Heart right ventricle (tissue), 16 donors: ENCODE data around the gene AGPAT1. TPM values are rescaled to one million over a fixed set of nuclear protein-coding genes. Genes with fewer than 3 reads are reported as not detected.
"Not testable (repeated sequence)": the region's sequence is repeated elsewhere in the genome, so short reads cannot be mapped to it uniquely, and the experiment has no call there.

Experiments used
- ATAC-seq, 8 donors: fragments of 200-7000 bp; cut with Tn5 transposase; one replicate each; pipeline ENCODE4 v1.9.1; 2020; ENCODE audit warnings: mild to moderate bottlenecking in 8 of 8, moderate library complexity in 8 of 8, moderate number of reproducible peaks in 1 of 8
- DNase-seq, 2 donors: peaks; one replicate each; pipeline ENCODE4 v3.0.0-alpha.2; 2020
- H3K27ac ChIP-seq, 10 donors: fragments of 200-600 bp; sonication (generic) in 2 of 10; one replicate each; pipeline versions ENCODE4 v1.5.0 to v1.8.0; 2020 to 2022; ENCODE audit warnings: mild to moderate bottlenecking in 3 of 10
- H3K27me3 ChIP-seq, 7 donors: fragments of 200-600 bp; one replicate each; pipeline ENCODE4 v1.8.0; 2021 to 2022; ENCODE audit warnings: mild to moderate bottlenecking in 2 of 7
- H3K36me3 ChIP-seq, 9 donors: fragments of 200-600 bp; sonication (generic) in 1 of 9; one replicate each; pipeline versions ENCODE4 v1.5.0 to v1.8.0; 2020 to 2022; ENCODE audit warnings: mild to moderate bottlenecking in 2 of 9
- H3K4me1 ChIP-seq, 9 donors: fragments of 200-600 bp; sonication (generic) in 1 of 9; one replicate each; pipeline versions ENCODE4 v1.5.0 to v1.8.0; 2020 to 2022; ENCODE audit warnings: mild to moderate bottlenecking in 4 of 9
- H3K4me3 ChIP-seq, 10 donors: fragments of 200-600 bp; sonication (generic) in 2 of 10; one replicate each; pipeline versions ENCODE4 v1.5.0 to v1.8.0; 2020 to 2022; ENCODE audit warnings: mild to moderate bottlenecking in 7 of 10, moderate library complexity in 2 of 10
- H3K9me3 ChIP-seq, 11 donors: fragments of 200-600 bp in 10 of 11; sonication (generic) in 2 of 11; one replicate each; pipeline versions ENCODE4 v1.5.0 to v1.8.0; 2013 to 2022; ENCODE audit warnings: mild to moderate bottlenecking in 2 of 11, control low read depth in 1 of 11, moderate library complexity in 1 of 11
- WGBS, 2 donors: extraction: QIAGEN DNeasy Blood & Tissue Kit; methylation state at CpG; one replicate each; pipeline ENCODE4 v1.1.7; 2013; ENCODE audit warnings: inconsistent platforms in 1 of 2; 5-methylcytosine and 5-hydroxymethylcytosine counted together
- intact Hi-C, 10 donors: fragments of 100-400 bp; cut with DNase I; formaldehyde crosslinking; loops; one replicate each; pipeline versions ENCODE4 v1.11.1 to v1.14.2; 2022
- polyA plus RNA-seq, 2 donors: library from polyadenylated mRNA; stranded (reverse); fragments of 200-250 nt; gene quantifications; one replicate each; pipeline ENCODE4 v1.2.3, GENCODE V29; 2013
- total RNA-seq, 10 donors: library from RNA; stranded (reverse); fragmentation: NEBNext Ultra II Directional in 3 of 10; extraction: Animal tissue kit (Norgen Biotek cat#: 25700) in 3 of 10; gene quantifications; one replicate each; pipeline versions ENCODE4 v1.2.1 to v1.2.4, GENCODE V29; 2021 to 2023
- TF ChIP-seq, protein P1 (sequence below), 9 donors: fragments of 200-600 bp; sonication (generic) in 2 of 9; IDR thresholded peaks; one replicate each; pipeline versions ENCODE4 v1.5.0 to v1.8.0; 2021 to 2022; ENCODE audit warnings: antibody characterized with exemption in 9 of 9, mild to moderate bottlenecking in 5 of 9, moderate library complexity in 1 of 9
- donor health status: Arrhythmogenic right ventricular cardiomyopathy.
- donor health status: ischemic (EF 13 %, LVEDD 7.1; RV severe dilation, severe dysfunction).
- donor health status: healthy with polysubstance abuse.
- donor health status: DM: no; HTN: yes; CAD: no.
- donor health status: DM: no; HTN: no; CAD: no.
- donor health status: ischemic (EF 25% LVEDD 6.9; RV normal size, moderate dysfunction).
- donor health status: ischemic (EF 25% LVEDD 5.7; RV mildly dilated, moderate dysfunction).
- donor health status: healthy.
- donor health status: DM: yes; HTN: yes; CAD: no.
- donor health status: Ischemic cardiomyopathy.
- donor health status: ischemic (EF 35%, LVEDD 5.7; RV mildly dilated, moderate dysfunction).
- donor health status: nonischemic (EF 11% LVEDD 7.7; RV severe dilation, severe dysfunction).
- donor health status: DM: yes; HTN: yes; CAD: no.
- donor health status: PGD.
- donor health status: ischemic (EF 29% LVEDD 5.4; RV normal size, mild dysfunction).
- donor health status: nonischemic (EF 23%, LVEDD 6.1; RV moderate dilation, normal function).

AGPAT1 gene
- total and polyA plus RNA-seq, 12 donors, result 39.0 to 63.1 (median 49.1) TPM

DNA sequence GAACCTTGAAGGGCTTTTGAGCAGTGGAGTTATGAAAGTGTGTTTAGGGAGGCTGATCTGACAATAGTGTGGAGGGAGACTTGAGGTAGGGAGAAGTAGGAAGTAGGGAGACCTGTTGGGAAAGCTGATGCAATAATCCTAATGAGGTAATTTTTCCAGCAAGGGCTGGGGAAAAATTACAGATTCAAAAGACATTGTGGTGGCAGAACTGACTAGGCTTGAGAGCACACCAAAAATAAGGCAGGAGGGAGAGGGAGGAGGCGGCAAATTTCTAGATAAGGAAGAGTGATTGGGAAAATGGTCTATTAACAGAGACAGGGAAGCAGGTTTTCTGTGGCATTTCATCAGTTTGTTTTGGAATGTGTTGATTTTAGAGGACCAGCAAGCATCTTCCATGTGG is 29.6 kb downstream of the AGPAT1 start:
- 64 to 77% methylated on average over 1 of the region's 1 CpG for WGBS, 2 donors
- H3K4me3 ChIP-seq, result no peak overlapping the region
- peaks cover 0 to 48% (median 8%) of the 10 kb centered on the region in 7 donors for H3K27me3 ChIP-seq
- TF ChIP-seq, protein P1, sequence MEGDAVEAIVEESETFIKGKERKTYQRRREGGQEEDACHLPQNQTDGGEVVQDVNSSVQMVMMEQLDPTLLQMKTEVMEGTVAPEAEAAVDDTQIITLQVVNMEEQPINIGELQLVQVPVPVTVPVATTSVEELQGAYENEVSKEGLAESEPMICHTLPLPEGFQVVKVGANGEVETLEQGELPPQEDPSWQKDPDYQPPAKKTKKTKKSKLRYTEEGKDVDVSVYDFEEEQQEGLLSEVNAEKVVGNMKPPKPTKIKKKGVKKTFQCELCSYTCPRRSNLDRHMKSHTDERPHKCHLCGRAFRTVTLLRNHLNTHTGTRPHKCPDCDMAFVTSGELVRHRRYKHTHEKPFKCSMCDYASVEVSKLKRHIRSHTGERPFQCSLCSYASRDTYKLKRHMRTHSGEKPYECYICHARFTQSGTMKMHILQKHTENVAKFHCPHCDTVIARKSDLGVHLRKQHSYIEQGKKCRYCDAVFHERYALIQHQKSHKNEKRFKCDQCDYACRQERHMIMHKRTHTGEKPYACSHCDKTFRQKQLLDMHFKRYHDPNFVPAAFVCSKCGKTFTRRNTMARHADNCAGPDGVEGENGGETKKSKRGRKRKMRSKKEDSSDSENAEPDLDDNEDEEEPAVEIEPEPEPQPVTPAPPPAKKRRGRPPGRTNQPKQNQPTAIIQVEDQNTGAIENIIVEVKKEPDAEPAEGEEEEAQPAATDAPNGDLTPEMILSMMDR (IDR thresholded peaks at IDR 0.05), result no peak
- H3K36me3 ChIP-seq, result peaks cover 0 to 9% (median 0%) of the 10 kb centered on the region in 9 donors
- H3K4me1 ChIP-seq, result peaks cover 0 to 14% (median 0%) of the 10 kb centered on the region in 9 donors
- ATAC-seq (no peak), DNase-seq (no peak)
- no peaks in the 10 kb centered on the region for H3K9me3 ChIP-seq
- H3K27ac ChIP-seq, result no peak overlapping the region
- intact Hi-C loops, result no loop called here

DNA sequence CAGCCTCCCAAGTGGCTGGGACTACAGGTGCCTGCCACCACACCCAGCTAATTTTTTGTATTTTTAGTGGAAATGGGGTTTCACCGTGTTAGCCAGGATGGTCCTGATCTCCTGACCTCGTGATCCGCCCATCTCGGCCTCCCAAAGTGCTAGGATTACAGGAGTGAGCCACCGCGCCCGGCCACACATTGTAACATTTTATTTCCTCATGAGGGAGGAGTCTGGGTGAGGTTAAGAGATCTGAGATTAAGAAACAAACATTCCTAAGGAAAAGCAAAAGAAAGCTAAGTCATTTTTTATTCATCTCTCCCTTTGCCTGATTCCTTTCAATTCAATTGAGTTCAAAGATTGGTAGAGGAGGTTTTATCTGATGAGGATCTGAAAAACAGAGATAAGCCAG is 31.6 kb downstream of the AGPAT1 start:
- 82 to 83% methylated on average over 7 of the region's 7 CpGs for WGBS, 2 donors
- H3K9me3 ChIP-seq, intact Hi-C loops, H3K4me3 ChIP-seq, H3K27ac ChIP-seq, DNase-seq, ATAC-seq, H3K36me3 ChIP-seq: not testable (repeated sequence)
- H3K4me1 ChIP-seq, result peaks cover 0 to 11% (median 0%) of the 10 kb centered on the region in 9 donors
- H3K27me3 ChIP-seq, result peaks cover 0 to 28% (median 5%) of the 10 kb centered on the region in 7 donors

DNA sequence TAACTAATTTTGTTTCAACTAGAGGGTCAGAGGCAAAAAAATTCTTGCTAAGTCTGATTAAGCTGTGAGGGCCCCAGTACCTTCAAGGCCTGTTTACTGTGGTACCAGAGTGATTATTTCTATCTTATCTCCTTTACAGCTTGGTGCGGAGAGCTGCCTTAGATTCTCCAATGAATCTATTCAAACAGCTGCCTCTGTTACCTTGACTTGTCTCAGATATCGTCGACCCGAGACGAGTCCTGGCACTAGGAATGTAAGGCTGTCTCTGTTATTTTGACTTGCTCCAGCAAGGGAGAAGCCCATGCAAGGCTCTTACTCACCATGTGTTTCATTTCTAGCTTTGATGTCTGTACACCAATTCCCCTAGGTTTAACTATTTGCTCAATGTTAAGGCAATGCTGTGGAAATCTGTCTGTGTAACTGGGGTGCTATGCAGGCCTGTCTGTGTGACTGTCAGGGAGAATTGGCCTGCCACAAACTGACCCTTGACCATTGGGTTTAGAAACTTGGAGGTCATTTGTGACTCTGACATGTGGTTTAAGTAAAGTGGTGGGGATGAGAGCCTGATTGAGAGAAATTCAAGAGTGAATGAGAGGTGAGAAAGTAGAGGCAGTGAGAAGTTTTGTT is 35.4 kb downstream of the AGPAT1 start:
- 47% methylated on average over 5 of the region's 5 CpGs for WGBS, 2 donors
- Histone ChIP-seq H3K9me3 (no peaks in the 10 kb centered on the region), H3K4me1 (no peaks in the 10 kb centered on the region), H3K36me3 (no peaks in the 10 kb centered on the region), H3K27me3 (no peaks in the 10 kb centered on the region), H3K4me3 (no peak overlapping the region), H3K27ac (no peak overlapping the region)
- intact Hi-C loops, result no loop called here
- ATAC-seq, result no peak
- no peak for DNase-seq
- TF ChIP-seq, protein P1 (IDR thresholded peaks at IDR 0.05), result no peak

DNA sequence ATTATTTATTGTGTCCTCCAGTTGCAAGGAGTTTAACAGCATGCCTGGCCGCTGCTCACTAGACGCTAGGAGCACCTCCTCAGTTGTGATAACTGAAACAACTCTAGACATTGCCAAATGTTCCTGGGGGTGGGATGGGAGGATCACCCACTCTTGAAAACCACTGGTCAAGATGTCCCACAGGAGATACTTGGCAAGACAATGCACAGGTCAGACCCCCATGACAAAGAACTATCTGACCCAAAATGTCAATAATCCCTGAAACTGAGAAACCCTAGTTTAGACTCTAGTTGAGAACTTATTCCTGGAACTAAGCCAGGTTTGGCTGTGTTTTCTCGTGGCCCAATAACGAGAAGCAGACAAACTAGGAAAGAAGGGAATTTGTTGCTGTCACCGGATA is 36.3 kb downstream of the AGPAT1 start:
- H3K9me3 ChIP-seq, result no peaks in the 10 kb centered on the region
- no peak for DNase-seq
- no peaks in the 10 kb centered on the region for H3K4me1 ChIP-seq
- H3K27ac ChIP-seq, result no peak overlapping the region
- H3K4me3 ChIP-seq, result no peak overlapping the region
- no peaks in the 10 kb centered on the region for H3K36me3 ChIP-seq
- intact Hi-C loops, result no loop called here
- 55 to 67% methylated on average over 5 of the region's 5 CpGs for WGBS, 2 donors
- H3K27me3 ChIP-seq, result no peaks in the 10 kb centered on the region
- TF ChIP-seq, protein P1 (IDR thresholded peaks at IDR 0.05), result no peak
- no peak for ATAC-seq

DNA sequence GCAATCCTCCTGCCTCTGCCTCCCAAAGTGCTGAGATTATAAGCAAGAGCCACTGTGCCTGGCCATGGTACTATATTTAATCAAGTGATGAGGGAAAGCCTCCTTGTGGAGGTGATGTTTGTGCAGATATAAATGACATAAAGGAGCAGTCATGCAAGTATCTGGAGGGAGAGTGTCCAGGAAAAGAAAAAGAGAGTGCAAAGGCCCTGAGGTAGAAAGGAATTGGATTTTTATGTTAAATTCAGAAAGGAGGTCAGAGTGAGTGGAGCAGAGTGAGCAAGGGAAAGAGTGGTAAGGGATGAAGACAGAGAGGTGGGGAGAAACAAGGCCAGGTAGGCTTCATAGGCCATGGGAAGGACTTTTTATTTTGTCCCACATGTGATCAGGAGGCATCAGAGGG is 38.4 kb downstream of the AGPAT1 start:
- DNase-seq, result no peak
- intact Hi-C loops, result no loop called here
- ATAC-seq, result no peak

More for the DNA sequence above, 38.4 kb downstream of the AGPAT1 start:
- Histone ChIP-seq H3K27me3 (peaks cover 0 to 7% (median 0%) of the 10 kb centered on the region in 7 donors), H3K36me3 (no peaks in the 10 kb centered on the region), H3K4me3 (no peak overlapping the region), H3K27ac (no peak overlapping the region), H3K4me1 (no peaks in the 10 kb centered on the region), H3K9me3 (no peaks in the 10 kb centered on the region)
- TF ChIP-seq, protein P1 (IDR thresholded peaks at IDR 0.05), result no peak
